Measurements from ENCODE around the gene B4GALNT2.
"Not testable (repeated sequence)": the region's sequence is repeated elsewhere in the genome, so short reads cannot be mapped to it uniquely, and the experiment has no call there.

B4GALNT2 gene

GRCh38 chr17:49132699-49133364 lies at the start of gene B4GALNT2:
Gene B4GALNT2 (plus strand): TSS chr17:49132769. CDS start chr17:49132793, 24 bp downstream.
- no peak for DNase-seq

GRCh38 chr17:49085046-49085445 lies 47.5 kb upstream of the B4GALNT2 start:
- not testable (repeated sequence) for DNase-seq

DNA sequence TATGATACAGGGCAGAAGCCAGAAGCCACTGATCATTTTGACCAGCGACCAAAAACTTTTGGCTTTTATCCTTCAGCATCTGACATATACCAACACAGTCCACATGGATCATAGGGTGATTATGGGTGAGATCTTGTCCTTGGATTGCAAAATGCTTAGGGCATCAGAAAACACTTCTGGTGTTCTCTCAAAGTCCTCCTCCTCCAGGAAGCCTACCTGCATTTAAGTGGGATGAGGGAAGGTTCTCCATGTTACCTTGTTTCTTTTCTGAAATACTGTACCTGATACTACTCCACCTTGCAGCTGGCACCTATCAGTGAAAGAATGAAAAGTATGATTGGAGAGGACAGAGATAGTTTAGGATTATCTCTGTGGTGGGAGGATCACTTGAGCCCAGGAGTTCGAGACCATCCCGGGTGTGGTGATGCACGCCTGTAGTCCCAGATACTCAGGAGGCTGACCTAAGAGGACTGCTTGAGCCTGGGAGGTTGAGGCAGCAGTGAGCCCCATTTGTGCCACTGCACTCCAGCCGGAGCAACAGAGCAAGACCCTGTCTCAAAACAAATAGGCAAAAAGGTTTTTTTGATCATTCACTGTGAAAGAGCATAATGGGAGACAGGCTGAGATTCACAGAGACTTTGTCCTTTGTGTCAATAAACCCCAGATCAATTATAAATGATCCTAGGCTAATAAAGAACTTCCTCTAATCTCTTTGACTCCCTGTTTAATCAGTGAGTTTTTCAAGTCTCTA lies 46.8 kb upstream of the B4GALNT2 start:
- no peak for DNase-seq

DNA sequence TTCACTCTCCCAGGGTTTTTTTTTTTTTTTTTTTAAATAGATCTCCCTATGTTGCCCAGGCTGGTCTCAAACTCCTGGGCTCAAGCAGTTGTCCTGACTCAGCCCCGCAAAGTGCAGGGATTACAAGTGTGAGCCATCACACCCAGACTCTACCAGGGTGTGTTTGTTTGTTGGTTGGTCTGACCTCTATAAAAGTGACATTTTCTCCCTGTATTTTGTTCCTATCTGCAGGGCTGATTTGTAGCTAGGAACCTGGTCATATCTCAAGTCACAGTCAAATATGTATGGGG lies 46.3 kb upstream of the B4GALNT2 start:
- DNase-seq, result no peak

- DNase-seq, result no peak
These were observed 45.9 kb upstream of the B4GALNT2 start for GRCh38 chr17:49086649-49087048.

DNA sequence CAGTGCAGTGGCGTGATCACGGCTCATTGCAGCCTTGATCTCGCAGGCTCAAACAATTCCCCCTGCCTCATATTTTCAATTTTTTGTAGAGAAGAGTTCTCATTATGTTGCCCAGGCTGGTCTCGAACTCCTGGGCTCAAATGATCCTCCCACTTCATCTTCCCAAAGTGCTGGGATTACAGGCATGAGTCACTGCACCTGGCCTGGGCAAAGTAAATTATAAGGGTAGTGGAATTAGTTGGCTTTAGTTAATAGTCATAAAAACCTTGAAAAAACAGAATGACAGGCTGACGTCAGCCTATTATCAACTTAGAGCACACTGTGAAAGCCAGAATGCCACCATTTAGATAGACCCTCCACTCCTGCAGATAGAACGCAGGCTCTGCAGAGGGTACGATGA lies 43.5 kb upstream of the B4GALNT2 start:
- DNase-seq, result no peak

DNA sequence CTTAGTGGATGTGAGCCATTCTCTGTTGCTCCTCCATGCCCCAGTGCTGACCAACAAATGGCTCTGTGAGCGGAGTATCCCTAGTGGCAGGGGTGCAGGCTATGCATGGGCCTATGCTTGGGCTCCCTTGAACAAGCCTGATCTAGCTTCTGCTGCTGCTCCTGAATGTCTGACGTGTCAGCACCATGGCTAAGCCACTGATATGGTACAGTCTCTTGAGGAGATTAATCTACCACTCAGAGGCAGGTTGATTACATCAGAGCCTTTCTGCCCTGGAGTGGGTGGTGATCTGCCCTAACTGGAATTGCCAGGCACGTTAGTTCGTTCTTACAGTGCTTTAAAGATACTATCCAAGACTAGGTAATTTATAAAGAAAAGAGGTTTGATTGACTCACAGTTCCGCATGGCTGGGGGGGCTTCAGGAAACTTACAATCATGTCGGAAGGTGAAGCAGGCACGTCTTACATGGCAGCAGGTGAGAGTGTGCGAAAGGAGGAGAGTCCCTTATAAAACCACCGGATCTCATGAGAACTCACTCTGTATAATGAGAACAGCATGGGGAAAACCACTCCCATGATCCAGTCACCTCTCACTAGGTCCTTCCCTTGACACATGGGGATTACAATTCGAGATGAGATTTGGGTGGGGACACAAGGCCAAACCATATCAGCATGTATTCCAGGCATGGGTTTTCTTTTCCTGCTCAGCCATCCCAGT lies 41.5 kb upstream of the B4GALNT2 start:
- no peak for DNase-seq

- DNase-seq, result no peak
These were observed 39.4 kb upstream of the B4GALNT2 start for GRCh38 chr17:49093131-49093530.

GRCh38 chr17:49100601-49101000 lies 32.0 kb upstream of the B4GALNT2 start:
- no peak for DNase-seq

GRCh38 chr17:49101054-49101534 lies 31.5 kb upstream of the B4GALNT2 start:
- DNase-seq, result no peak

- not testable (repeated sequence) for DNase-seq
These were observed 29.2 kb upstream of the B4GALNT2 start for GRCh38 chr17:49103360-49103759.

- no peak for DNase-seq
These were observed 28.0 kb upstream of the B4GALNT2 start for GRCh38 chr17:49104511-49105074.

GRCh38 chr17:49106321-49107210 lies 26.0 kb upstream of the B4GALNT2 start:
- no peak for DNase-seq

GRCh38 chr17:49107211-49107557 lies 25.4 kb upstream of the B4GALNT2 start:
- no peak for DNase-seq

DNA sequence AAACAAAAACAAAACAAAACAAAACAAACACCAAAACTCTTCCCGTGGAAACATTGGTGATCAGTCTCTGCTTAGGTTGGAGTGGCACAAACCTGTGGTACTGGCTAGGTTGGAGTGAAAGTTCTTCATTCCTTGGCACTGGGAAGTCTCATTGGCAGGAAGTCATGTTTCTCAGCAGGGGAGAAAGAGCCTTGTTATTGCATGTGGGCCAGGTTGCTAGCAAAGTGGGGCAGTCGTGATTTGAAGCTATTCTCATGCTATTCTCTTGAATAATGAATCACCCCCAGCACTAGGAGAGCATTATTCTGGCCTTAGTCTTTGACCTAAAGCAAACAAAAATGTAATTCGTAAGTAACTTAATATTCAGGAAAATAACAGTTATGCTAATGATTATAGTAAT lies 24.3 kb upstream of the B4GALNT2 start:
- no peak for DNase-seq

- no peak for DNase-seq
These were observed 22.1 kb upstream of the B4GALNT2 start for GRCh38 chr17:49110509-49110908.

- no peak for DNase-seq
These were observed 20.6 kb upstream of the B4GALNT2 start for GRCh38 chr17:49111934-49112333.

DNA sequence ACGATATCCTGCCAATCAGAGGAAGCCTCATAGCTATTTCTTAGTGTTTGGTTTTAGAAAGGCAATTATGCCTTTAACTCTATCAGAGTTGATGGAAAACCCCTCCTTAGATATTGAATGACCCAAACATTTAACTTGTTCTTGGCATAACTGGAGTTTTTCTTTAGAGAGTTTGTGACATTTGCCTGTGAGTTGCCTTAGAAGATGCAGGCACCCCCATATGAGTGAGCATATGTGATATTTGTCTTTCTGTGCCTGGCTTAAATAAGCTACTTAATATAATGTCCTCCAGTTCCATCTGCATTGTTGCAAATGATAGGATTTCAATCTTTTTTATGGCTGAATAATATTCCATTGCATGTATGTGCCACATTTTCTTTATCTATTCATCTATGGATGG lies 19.6 kb upstream of the B4GALNT2 start:
- DNase-seq, result no peak

GRCh38 chr17:49114703-49115102 lies 17.9 kb upstream of the B4GALNT2 start:
- no peak for DNase-seq

DNA sequence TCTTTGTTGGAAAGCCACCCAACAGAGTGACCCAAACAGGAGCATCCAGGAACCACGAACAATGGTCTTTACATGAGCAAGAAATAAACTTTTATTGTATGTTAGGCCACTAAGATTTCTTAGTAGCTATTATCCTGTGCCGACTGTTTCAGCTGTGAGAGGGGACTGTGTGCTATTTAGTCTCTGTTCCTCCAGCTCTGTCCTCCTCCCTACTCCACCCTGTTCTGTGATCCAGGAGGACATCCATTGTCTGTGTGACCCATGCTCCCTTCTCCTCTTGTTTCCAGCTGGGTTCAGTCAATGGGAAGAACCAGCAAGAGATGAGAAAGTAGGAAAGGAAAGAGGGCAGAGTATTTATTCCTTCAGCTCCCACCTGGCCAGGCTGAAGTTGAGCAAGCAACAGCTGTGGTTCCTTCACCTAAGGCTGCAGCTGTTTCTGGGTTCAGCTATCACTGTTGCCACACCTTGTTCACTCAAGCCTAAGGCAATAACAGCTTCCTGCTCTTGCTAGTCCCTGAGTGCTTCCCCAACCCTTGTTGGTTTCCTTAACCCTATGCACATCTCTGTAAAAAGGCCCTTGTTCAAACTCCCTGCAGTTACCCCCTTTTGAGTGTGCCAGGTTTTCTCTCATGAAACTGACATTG lies 14.9 kb upstream of the B4GALNT2 start:
- no peak for DNase-seq

DNA sequence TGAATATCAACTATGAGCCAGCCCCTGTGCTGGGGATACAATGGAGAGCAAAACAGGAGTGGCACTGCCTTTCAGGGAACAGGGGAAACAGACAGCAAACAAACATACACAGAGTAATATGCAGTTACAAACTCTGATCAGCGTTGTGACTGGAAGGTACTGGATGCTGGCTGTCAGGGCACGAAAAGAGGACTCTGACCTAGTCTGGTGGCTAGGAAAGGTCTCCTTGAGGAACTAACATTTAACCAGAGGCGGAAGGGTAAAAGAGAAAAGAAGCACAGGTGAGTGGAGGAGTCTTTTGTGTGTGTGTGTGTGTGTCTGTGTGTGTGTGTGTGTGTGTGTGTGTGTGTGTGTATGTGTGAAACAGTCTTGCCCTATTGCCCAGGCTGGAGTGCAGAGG lies 12.4 kb upstream of the B4GALNT2 start:
- DNase-seq, result no peak

GRCh38 chr17:49121696-49122292 lies 10.8 kb upstream of the B4GALNT2 start:
- no peak for DNase-seq

All from 8988T (cell line).